KOPT-K1 (cell line): ENCODE measurements around the gene NGEF.

Source experiments
- H3K27ac ChIP-seq: fragments of 200-600 bp; sonication (generic); 2 replicates; pipeline ENCODE4 v1.5.1; 2016; ENCODE audit warnings: antibody characterized with exemption, mild to moderate bottlenecking, low read depth, low read length; ENCODE audit not compliant: poor library complexity, severe bottlenecking
- H3K36me3 ChIP-seq: fragments of 200-600 bp; sonication (generic); 2 replicates; pipeline ENCODE4 v1.5.1; 2017; ENCODE audit warnings: antibody characterized with exemption, mild to moderate bottlenecking, low read length, moderate library complexity; ENCODE audit not compliant: insufficient read depth
- H3K9me3 ChIP-seq: fragments of 200-600 bp; sonication (generic); 2 replicates; pipeline ENCODE4 v1.5.1; 2017; ENCODE audit warnings: antibody characterized with exemption, low read length, mild to moderate bottlenecking; ENCODE audit not compliant: insufficient read depth, poor library complexity, severe bottlenecking

Gene NGEF

GRCh38 chr2:232892221-232892620 lies 120.8 kb downstream of the NGEF start:
- H3K27ac ChIP-seq = no peak overlapping the region
- no peaks in the 10 kb centered on the region for H3K36me3 ChIP-seq

GRCh38 chr2:232891621-232892071 lies 121.4 kb downstream of the NGEF start:
- Histone ChIP-seq H3K36me3 (no peaks in the 10 kb centered on the region), H3K27ac (no peak overlapping the region), H3K9me3 (no peaks in the 10 kb centered on the region)

More at GRCh38 chr2:232892221-232892620, 120.8 kb downstream of the NGEF start:
- no peaks in the 10 kb centered on the region for H3K9me3 ChIP-seq

GRCh38 chr2:232890896-232891601 lies 122.0 kb downstream of the NGEF start:
- Histone ChIP-seq H3K36me3 (no peaks in the 10 kb centered on the region), H3K27ac (no peak overlapping the region), H3K9me3 (no peaks in the 10 kb centered on the region)

GRCh38 chr2:232890536-232890895 lies 122.5 kb downstream of the NGEF start:
- Histone ChIP-seq H3K36me3 (no peaks in the 10 kb centered on the region), H3K9me3 (no peaks in the 10 kb centered on the region), H3K27ac (no peak overlapping the region)

GRCh38 chr2:232889876-232890401 lies 123.1 kb downstream of the NGEF start:
- H3K9me3 ChIP-seq = no peaks in the 10 kb centered on the region
- no peaks in the 10 kb centered on the region for H3K36me3 ChIP-seq
- H3K27ac ChIP-seq = no peak overlapping the region

GRCh38 chr2:232888839-232889529 lies 124.1 kb downstream of the NGEF start:
- Histone ChIP-seq H3K9me3 (no peaks in the 10 kb centered on the region), H3K36me3 (no peaks in the 10 kb centered on the region), H3K27ac (no peak overlapping the region)

- Histone ChIP-seq H3K9me3 (no peaks in the 10 kb centered on the region), H3K27ac (no peak overlapping the region), H3K36me3 (no peaks in the 10 kb centered on the region)
These were observed 124.8 kb downstream of the NGEF start for GRCh38 chr2:232888099-232888836.

GRCh38 chr2:232887171-232887850 lies 125.7 kb downstream of the NGEF start:
- Histone ChIP-seq H3K9me3 (no peaks in the 10 kb centered on the region), H3K36me3 (no peaks in the 10 kb centered on the region), H3K27ac (no peak overlapping the region)

GRCh38 chr2:232886632-232887031 lies 126.4 kb downstream of the NGEF start:
- H3K36me3 ChIP-seq = no peaks in the 10 kb centered on the region
- no peak overlapping the region for H3K27ac ChIP-seq
- H3K9me3 ChIP-seq = no peaks in the 10 kb centered on the region

- Histone ChIP-seq H3K27ac (no peak overlapping the region), H3K9me3 (no peaks in the 10 kb centered on the region), H3K36me3 (no peaks in the 10 kb centered on the region)
These were observed 126.9 kb downstream of the NGEF start for GRCh38 chr2:232886176-232886575.

- Histone ChIP-seq H3K9me3 (no peaks in the 10 kb centered on the region), H3K36me3 (no peaks in the 10 kb centered on the region), H3K27ac (no peak overlapping the region)
These were observed 127.6 kb downstream of the NGEF start for GRCh38 chr2:232885264-232885961.

- H3K9me3 ChIP-seq = no peaks in the 10 kb centered on the region
- no peak overlapping the region for H3K27ac ChIP-seq
- no peaks in the 10 kb centered on the region for H3K36me3 ChIP-seq
These were observed 128.3 kb downstream of the NGEF start for GRCh38 chr2:232884549-232885263.

GRCh38 chr2:232884001-232884421 lies 129.0 kb downstream of the NGEF start:
- no peaks in the 10 kb centered on the region for H3K9me3 ChIP-seq
- no peak overlapping the region for H3K27ac ChIP-seq
- H3K36me3 ChIP-seq = no peaks in the 10 kb centered on the region
